Activated CD4-positive, alpha-beta memory T cell treated with anti-CD3 and anti-CD28 coated beads for 36 hours (primary cell): ENCODE results near the gene CMC4. TPM values are rescaled to one million over a fixed set of nuclear protein-coding genes. Genes with fewer than 3 reads are reported as not detected.

Experiments used
- CTCF ChIA-PET: fragments of 350-600 bp; sonication (Branson Sonifier 250); formaldehyde crosslinking; loops from one replicate; lab custom pipeline; 2021; ENCODE audit warnings: antibody characterized with exemption, inconsistent platforms; lab: Charles Lee
- POLR2A ChIA-PET: fragments of 350-600 bp; sonication (Branson Sonifier 250); formaldehyde crosslinking; loops from one replicate; lab custom pipeline; 2021; ENCODE audit warnings: antibody characterized with exemption; lab: Charles Lee
- DNase-seq: peaks from one replicate; pipeline ENCODE4 v3.0.0-alpha.2; 2020
- H3K27ac Mint-ChIP-seq: one replicate; pipeline ENCODE4 v1.8.0; 2021; ENCODE audit warnings: mixed read lengths
- H3K27me3 Mint-ChIP-seq: one replicate; pipeline ENCODE4 v1.8.0; 2021; ENCODE audit warnings: mixed read lengths
- H3K36me3 Mint-ChIP-seq: one replicate; pipeline ENCODE4 v1.8.0; 2021; ENCODE audit warnings: mixed read lengths
- H3K4me1 Mint-ChIP-seq: one replicate; pipeline ENCODE4 v1.8.0; 2021; ENCODE audit warnings: low read depth, mixed read lengths
- H3K4me3 Mint-ChIP-seq: one replicate; pipeline ENCODE4 v1.8.0; 2021; ENCODE audit warnings: mild to moderate bottlenecking, mixed read lengths
- H3K9me3 Mint-ChIP-seq: one replicate; pipeline ENCODE4 v1.8.0; 2021; ENCODE audit warnings: mixed read lengths
- intact Hi-C: fragments of 100-400 bp; cut with micrococcal nuclease; formaldehyde crosslinking; loops from one replicate; pipeline ENCODE4 v1.15.1; 2023
- total RNA-seq, 2 experiments: library from RNA; stranded (reverse); gene quantifications; one replicate each; pipeline ENCODE4 v1.2.3, GENCODE V29; 2021

Gene CMC4
- total RNA-seq, 2 experiments from 2014 or later, result 4.9 to 7.2 TPM

- no peaks in the 10 kb centered on the region for H3K9me3 Mint-ChIP-seq
- intact Hi-C loops, result loop anchor here (2.0 to 5.0 kb wide), 2 partner anchors 14 to 88 kb away; no protein-coding TSS in a partner anchor
- peak overlapping the region; percentile 83 for H3K4me3 Mint-ChIP-seq
- H3K27me3 Mint-ChIP-seq, result no peaks in the 10 kb centered on the region
- H3K27ac Mint-ChIP-seq, result peak overlapping the region; percentile 81
- ChIA-PET CTCF (interaction anchor here (3.2 kb wide), 1 partner anchor 14 kb away, joined by 12 read pairs; no protein-coding TSS in a partner anchor), POLR2A (interaction anchor here (1.6 kb wide), 1 partner anchor 44 kb away, joined by 5 read pairs; the partner anchor contains the start of gene FUNDC2)
- DNase-seq, result no peak
- peaks cover 26% of the 10 kb centered on the region for H3K36me3 Mint-ChIP-seq
- peaks cover 51% of the 10 kb centered on the region for H3K4me1 Mint-ChIP-seq
These were observed 317 bp downstream of the CMC4 start for GRCh38 chrX:155070663-155070974.

- Mint-ChIP-seq H3K27ac (peak overlapping the region; percentile 81), H3K4me1 (peaks cover 50% of the 10 kb centered on the region), H3K36me3 (peaks cover 20% of the 10 kb centered on the region), H3K27me3 (no peaks in the 10 kb centered on the region), H3K9me3 (no peaks in the 10 kb centered on the region), H3K4me3 (peak overlapping the region; percentile 83)
- DNase-seq, result no peak
- POLR2A ChIA-PET, result interaction anchor here (1.6 kb wide), 1 partner anchor 43 kb away, joined by 5 read pairs; the partner anchor contains the start of gene FUNDC2
- intact Hi-C loops, result loop anchor here (2.0 to 5.0 kb wide), 2 partner anchors 13 to 88 kb away; no protein-coding TSS in a partner anchor
- CTCF ChIA-PET, result interaction anchor here (3.2 kb wide), 1 partner anchor 13 kb away, joined by 12 read pairs; no protein-coding TSS in a partner anchor
These were observed 898 bp downstream of the CMC4 start for GRCh38 chrX:155070038-155070437.

- H3K4me1 Mint-ChIP-seq, result peaks cover 49% of the 10 kb centered on the region
- H3K27me3 Mint-ChIP-seq, result no peaks in the 10 kb centered on the region
- H3K9me3 Mint-ChIP-seq, result no peaks in the 10 kb centered on the region
- peaks cover 19% of the 10 kb centered on the region for H3K36me3 Mint-ChIP-seq
- ChIA-PET CTCF (interaction anchor here (3.2 kb wide), 1 partner anchor 12 kb away, joined by 12 read pairs; no protein-coding TSS in a partner anchor), POLR2A (interaction anchor here (1.6 kb wide), 1 partner anchor 42 kb away, joined by 5 read pairs; the partner anchor contains the start of gene FUNDC2)
- intact Hi-C loops, result no loop called here
- DNase-seq, result no peak
- peak overlapping the region; percentile 83 for H3K4me3 Mint-ChIP-seq
- H3K27ac Mint-ChIP-seq, result no peak overlapping the region
These were observed 1.5 kb downstream of the CMC4 start for GRCh38 chrX:155069414-155069813.

- H3K27ac Mint-ChIP-seq, result no peak overlapping the region
- peaks cover 38% of the 10 kb centered on the region for H3K4me1 Mint-ChIP-seq
- H3K4me3 Mint-ChIP-seq, result peak overlapping the region; percentile 9
- DNase-seq, result peak; percentile 16
- CTCF ChIA-PET, result interaction anchor here (0.6 to 3.2 kb wide), 2 partner anchors 10 to 11 kb away, joined by 5 to 12 read pairs; no protein-coding TSS in a partner anchor
- POLR2A ChIA-PET, result no interaction called here
- H3K9me3 Mint-ChIP-seq, result no peaks in the 10 kb centered on the region
- no peaks in the 10 kb centered on the region for H3K27me3 Mint-ChIP-seq
- intact Hi-C loops, result no loop called here
- H3K36me3 Mint-ChIP-seq, result peaks cover 10% of the 10 kb centered on the region
These were observed 2.8 kb downstream of the CMC4 start for GRCh38 chrX:155068165-155068564.

DNA sequence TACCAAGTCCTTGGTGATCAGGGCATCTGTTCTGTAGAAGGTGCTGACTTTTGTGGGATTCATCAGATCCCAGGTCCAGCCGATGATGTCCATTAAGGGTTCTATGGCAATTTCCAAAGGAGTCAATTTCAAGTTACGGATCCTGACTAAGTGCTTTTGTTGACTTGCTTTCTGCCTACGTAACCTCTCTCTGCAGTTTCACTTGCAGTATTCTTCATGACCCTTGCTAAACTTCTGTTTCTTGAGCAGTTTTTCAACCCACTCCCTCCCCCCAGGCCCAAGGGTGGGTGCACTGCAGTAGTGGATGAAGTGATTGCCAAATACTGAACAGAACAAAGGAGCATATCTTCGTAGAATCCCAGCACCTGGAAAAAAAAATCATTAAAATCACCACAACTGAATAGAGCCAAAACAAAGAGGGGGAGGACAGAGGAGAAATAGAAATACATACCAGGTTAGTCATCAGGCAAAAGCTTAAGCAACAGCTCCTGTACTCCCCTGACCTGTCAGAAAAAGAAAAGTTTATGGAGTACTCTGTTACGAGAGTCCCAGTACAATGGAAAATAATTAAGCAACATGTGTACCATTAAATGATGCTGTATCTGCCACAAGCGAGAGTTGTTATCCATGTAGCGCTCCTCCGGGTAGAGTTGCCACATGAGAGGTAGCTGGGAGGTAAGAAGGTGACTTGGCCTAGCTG, 5.8 kb downstream of the CMC4 start:
- no peak overlapping the region for H3K27ac Mint-ChIP-seq
- no peak for DNase-seq
- POLR2A ChIA-PET, result no interaction called here

GRCh38 chrX:155061760-155062159, 9.2 kb downstream of the CMC4 start:
- Mint-ChIP-seq H3K4me1 (peaks cover 15% of the 10 kb centered on the region), H3K36me3 (peaks cover 5% of the 10 kb centered on the region), H3K9me3 (no peaks in the 10 kb centered on the region), H3K4me3 (no peak overlapping the region), H3K27ac (no peak overlapping the region), H3K27me3 (no peaks in the 10 kb centered on the region)
- CTCF ChIA-PET, result interaction anchor here (1.7 kb wide), 1 partner anchor 13 kb away, joined by 5 read pairs; no protein-coding TSS in a partner anchor
- POLR2A ChIA-PET, result no interaction called here
- DNase-seq, result no peak
- intact Hi-C loops, result no loop called here

More for the DNA sequence above, 5.8 kb downstream of the CMC4 start:
- Mint-ChIP-seq H3K4me1 (peaks cover 28% of the 10 kb centered on the region), H3K36me3 (peaks cover 5% of the 10 kb centered on the region), H3K4me3 (no peak overlapping the region), H3K9me3 (no peaks in the 10 kb centered on the region), H3K27me3 (no peaks in the 10 kb centered on the region)
- CTCF ChIA-PET, result interaction anchor here (0.8 kb wide), 1 partner anchor 8 kb away, joined by 3 read pairs; no protein-coding TSS in a partner anchor
- intact Hi-C loops, result no loop called here

- peak; percentile 62 for DNase-seq
- intact Hi-C loops, result loop anchor here (1.0 to 2.0 kb wide), 2 partner anchors 14 to 76 kb away; partner anchors contain the start of genes BRCC3, CMC4 and MTCP1
- H3K4me1 Mint-ChIP-seq, result peaks cover 18% of the 10 kb centered on the region
- ChIA-PET CTCF (interaction anchor here (0.7 to 3.0 kb wide), 20 partner anchors 8 to 160 kb away, joined by 3 to 35 read pairs (median 4); partner anchors contain the start of gene FUNDC2), POLR2A (no interaction called here)
- H3K27me3 Mint-ChIP-seq, result no peaks in the 10 kb centered on the region
- peaks cover 8% of the 10 kb centered on the region for H3K36me3 Mint-ChIP-seq
- no peaks in the 10 kb centered on the region for H3K9me3 Mint-ChIP-seq
- peak overlapping the region; percentile 60 for H3K27ac Mint-ChIP-seq
- peak overlapping the region; percentile 12 for H3K4me3 Mint-ChIP-seq
These were observed 13.8 kb downstream of the CMC4 start for GRCh38 chrX:155056877-155057792.

DNA sequence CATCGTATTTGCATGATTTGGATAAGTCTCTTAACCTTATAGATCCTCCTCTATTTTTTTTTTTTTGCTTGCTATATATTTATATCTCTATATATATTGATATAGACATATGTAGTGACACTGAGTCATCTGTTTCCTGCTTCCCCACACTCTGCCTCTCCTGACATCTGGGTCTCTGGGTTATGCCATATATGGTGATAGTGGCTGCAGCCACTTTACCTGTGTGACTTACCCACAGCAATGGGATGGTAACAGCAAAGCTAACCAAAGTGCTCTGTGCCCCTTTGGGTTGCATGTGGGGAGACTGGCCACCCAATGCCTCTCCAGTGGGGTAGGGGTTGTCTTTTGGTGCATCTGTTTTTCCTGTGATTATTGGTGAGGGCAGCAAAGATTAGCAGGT, 14.5 kb downstream of the CMC4 start:
- peaks cover 18% of the 10 kb centered on the region for H3K4me1 Mint-ChIP-seq
- no peaks in the 10 kb centered on the region for H3K27me3 Mint-ChIP-seq
- peaks cover 6% of the 10 kb centered on the region for H3K36me3 Mint-ChIP-seq
- DNase-seq, result peak; percentile 11
- no peak overlapping the region for H3K4me3 Mint-ChIP-seq
- no peaks in the 10 kb centered on the region for H3K9me3 Mint-ChIP-seq
- POLR2A ChIA-PET, result no interaction called here
- CTCF ChIA-PET, result interaction anchor here (0.7 to 3.0 kb wide), 20 partner anchors 8 to 161 kb away, joined by 3 to 35 read pairs (median 4); partner anchors contain the start of gene FUNDC2
- intact Hi-C loops, result loop anchor here (2.0 kb wide), 1 partner anchor 14 kb away; the partner anchor contains the start of genes BRCC3, CMC4 and MTCP1
- peak overlapping the region; percentile 60 for H3K27ac Mint-ChIP-seq

- CTCF ChIA-PET, result interaction anchor here (1.0 to 3.0 kb wide), 4 partner anchors 9 to 68 kb away, joined by 3 to 35 read pairs (median 8); no protein-coding TSS in a partner anchor
- peak; percentile 27 for DNase-seq
- no peaks in the 10 kb centered on the region for H3K9me3 Mint-ChIP-seq
- H3K36me3 Mint-ChIP-seq, result peaks cover 6% of the 10 kb centered on the region
- intact Hi-C loops, result no loop called here
- H3K27ac Mint-ChIP-seq, result peak overlapping the region; percentile 23
- H3K27me3 Mint-ChIP-seq, result no peaks in the 10 kb centered on the region
- POLR2A ChIA-PET, result interaction anchor here (1.0 kb wide), 1 partner anchor 64 kb away, joined by 3 read pairs; no protein-coding TSS in a partner anchor
- peaks cover 21% of the 10 kb centered on the region for H3K4me1 Mint-ChIP-seq
- no peak overlapping the region for H3K4me3 Mint-ChIP-seq
These were observed 15.4 kb downstream of the CMC4 start for GRCh38 chrX:155055494-155055893.

DNA sequence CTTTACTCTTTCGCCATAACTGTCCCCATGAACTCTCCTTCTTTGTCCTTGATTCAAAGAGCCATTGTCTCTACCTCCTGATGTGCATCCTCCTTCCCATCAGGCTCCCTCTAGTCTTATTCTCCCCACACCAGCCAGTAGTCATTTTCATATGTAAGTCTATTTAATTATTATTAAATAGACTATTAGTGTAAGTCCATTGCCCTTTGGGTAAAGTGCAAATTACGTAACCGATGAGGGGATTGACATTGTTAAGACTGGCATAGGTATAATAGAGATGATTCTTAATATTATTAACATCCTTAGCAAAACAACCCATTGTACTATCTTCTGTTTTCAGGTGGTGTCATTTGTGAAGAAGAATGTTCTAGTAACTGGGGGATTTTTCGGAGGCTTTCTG, 16.7 kb downstream of the CMC4 start:
- H3K27ac Mint-ChIP-seq, result no peak overlapping the region
- peaks cover 22% of the 10 kb centered on the region for H3K4me1 Mint-ChIP-seq
- intact Hi-C loops, result no loop called here
- no peaks in the 10 kb centered on the region for H3K27me3 Mint-ChIP-seq
- peaks cover 4% of the 10 kb centered on the region for H3K36me3 Mint-ChIP-seq
- CTCF ChIA-PET, result interaction anchor here (1.5 kb wide), 1 partner anchor 32 kb away, joined by 5 read pairs; no protein-coding TSS in a partner anchor
- H3K9me3 Mint-ChIP-seq, result no peaks in the 10 kb centered on the region
- DNase-seq, result no peak
- H3K4me3 Mint-ChIP-seq, result no peak overlapping the region
- POLR2A ChIA-PET, result no interaction called here

DNA sequence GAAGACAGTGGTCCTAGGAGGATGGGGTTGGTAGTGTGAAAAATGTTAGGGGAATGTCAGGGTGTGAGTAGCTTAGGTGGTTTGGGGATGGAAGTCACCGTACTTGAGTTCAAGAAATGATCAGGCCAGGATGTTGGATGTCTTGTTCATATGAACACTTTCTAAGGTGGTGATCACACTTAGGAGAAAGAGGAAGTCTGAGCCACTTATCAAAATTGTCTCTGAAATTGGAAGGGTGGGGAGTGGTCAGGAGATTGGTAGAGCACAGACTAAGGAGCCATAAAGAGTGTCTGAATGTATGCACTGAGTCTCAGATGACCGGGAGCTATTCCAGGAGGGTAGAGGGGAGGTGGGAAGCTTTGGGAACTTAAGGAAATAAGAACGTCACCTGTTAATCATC, 17.3 kb downstream of the CMC4 start:
- no peaks in the 10 kb centered on the region for H3K27me3 Mint-ChIP-seq
- intact Hi-C loops, result no loop called here
- no peak for DNase-seq
- H3K4me1 Mint-ChIP-seq, result peaks cover 26% of the 10 kb centered on the region
- no peak overlapping the region for H3K27ac Mint-ChIP-seq
- no peaks in the 10 kb centered on the region for H3K9me3 Mint-ChIP-seq
- POLR2A ChIA-PET, result no interaction called here
- H3K4me3 Mint-ChIP-seq, result no peak overlapping the region
- CTCF ChIA-PET, result no interaction called here
- H3K36me3 Mint-ChIP-seq, result peaks cover 4% of the 10 kb centered on the region
